ENCODE measurements around the gene PIP5K1A.

- TF ChIP-seq, protein P1, sequence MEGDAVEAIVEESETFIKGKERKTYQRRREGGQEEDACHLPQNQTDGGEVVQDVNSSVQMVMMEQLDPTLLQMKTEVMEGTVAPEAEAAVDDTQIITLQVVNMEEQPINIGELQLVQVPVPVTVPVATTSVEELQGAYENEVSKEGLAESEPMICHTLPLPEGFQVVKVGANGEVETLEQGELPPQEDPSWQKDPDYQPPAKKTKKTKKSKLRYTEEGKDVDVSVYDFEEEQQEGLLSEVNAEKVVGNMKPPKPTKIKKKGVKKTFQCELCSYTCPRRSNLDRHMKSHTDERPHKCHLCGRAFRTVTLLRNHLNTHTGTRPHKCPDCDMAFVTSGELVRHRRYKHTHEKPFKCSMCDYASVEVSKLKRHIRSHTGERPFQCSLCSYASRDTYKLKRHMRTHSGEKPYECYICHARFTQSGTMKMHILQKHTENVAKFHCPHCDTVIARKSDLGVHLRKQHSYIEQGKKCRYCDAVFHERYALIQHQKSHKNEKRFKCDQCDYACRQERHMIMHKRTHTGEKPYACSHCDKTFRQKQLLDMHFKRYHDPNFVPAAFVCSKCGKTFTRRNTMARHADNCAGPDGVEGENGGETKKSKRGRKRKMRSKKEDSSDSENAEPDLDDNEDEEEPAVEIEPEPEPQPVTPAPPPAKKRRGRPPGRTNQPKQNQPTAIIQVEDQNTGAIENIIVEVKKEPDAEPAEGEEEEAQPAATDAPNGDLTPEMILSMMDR (conservative IDR thresholded peaks at IDR 0.05; ENCODE audit: low read depth, low read length), result no peak
- TF ChIP-seq EZH2 (IDR thresholded peaks at IDR 0.05; ENCODE audit: low read length, unreplicated experiment), result no peak
- no peak for TF ChIP-seq EZH2phosphoT487 (IDR thresholded peaks at IDR 0.05; ENCODE audit: borderline replicate concordance, low read length)
These were observed 36.9 kb downstream of the PIP5K1A start for GRCh38 chr1:151235235-151235634.

All from PC-3 (cell line).